ENCODE data around the gene MYH11. TPM values are rescaled to one million over a fixed set of nuclear protein-coding genes. Genes with fewer than 3 reads are reported as not detected.

Gene MYH11
- total and polyA plus RNA-seq, 8 donors: 47.3 to 208 (median 124) TPM

DNA sequence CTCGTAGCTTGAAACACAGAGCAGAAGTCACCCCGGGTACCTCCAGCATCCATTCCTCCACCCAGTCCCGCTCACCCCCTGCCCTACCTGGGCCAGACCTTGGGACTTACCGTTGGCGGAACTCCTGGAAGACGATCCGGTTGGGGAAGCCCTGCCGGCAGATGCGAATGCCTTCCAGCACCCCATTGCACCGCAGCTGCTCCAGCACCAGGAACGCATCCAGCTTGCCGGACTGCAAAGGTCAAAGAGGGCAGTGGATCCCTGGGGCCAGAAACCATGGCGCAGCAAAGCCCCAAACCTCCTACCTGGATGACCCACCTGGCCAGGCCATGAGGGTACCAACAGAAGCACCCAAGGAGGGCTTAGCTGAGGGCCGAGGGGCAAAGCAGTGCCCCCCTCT, 108.9 kb downstream of the MYH11 start:
- no peak overlapping the region for H3K4me3 ChIP-seq
- H3K4me1 ChIP-seq: no peaks in the 10 kb centered on the region
- DNase-seq (no peak), ATAC-seq (no peak)
- no peaks in the 10 kb centered on the region for H3K9me3 ChIP-seq
- TF ChIP-seq, protein P1, sequence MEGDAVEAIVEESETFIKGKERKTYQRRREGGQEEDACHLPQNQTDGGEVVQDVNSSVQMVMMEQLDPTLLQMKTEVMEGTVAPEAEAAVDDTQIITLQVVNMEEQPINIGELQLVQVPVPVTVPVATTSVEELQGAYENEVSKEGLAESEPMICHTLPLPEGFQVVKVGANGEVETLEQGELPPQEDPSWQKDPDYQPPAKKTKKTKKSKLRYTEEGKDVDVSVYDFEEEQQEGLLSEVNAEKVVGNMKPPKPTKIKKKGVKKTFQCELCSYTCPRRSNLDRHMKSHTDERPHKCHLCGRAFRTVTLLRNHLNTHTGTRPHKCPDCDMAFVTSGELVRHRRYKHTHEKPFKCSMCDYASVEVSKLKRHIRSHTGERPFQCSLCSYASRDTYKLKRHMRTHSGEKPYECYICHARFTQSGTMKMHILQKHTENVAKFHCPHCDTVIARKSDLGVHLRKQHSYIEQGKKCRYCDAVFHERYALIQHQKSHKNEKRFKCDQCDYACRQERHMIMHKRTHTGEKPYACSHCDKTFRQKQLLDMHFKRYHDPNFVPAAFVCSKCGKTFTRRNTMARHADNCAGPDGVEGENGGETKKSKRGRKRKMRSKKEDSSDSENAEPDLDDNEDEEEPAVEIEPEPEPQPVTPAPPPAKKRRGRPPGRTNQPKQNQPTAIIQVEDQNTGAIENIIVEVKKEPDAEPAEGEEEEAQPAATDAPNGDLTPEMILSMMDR (IDR thresholded peaks at IDR 0.05): no peak
- intact Hi-C loops (cut with DNase I): no loop called here
- peaks cover 0 to 8% of the 10 kb centered on the region in 2 donors for H3K36me3 ChIP-seq
- H3K27ac ChIP-seq: no peak overlapping the region
- H3K27me3 ChIP-seq: no peaks in the 10 kb centered on the region

DNA sequence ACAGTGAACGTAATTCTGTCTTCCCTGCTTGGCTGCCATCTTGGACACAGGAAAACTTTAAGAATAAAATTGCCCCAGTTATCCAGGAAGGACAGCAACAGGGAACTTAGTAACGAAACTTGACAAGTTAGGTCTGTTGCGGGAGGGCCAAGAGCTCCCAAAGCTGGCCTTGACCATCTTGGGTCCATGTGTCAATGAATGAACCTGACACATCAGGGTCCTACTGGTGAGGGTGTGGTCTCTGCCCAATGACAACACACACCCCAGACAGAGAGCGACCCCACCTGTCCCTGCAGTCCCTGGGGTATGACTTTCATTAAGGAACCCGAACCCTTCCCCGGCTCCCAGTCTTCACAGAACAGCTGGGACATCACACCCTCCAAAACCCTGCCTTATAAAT, 110.5 kb downstream of the MYH11 start:
- Histone ChIP-seq H3K9me3 (no peaks in the 10 kb centered on the region), H3K4me3 (no peak overlapping the region), H3K36me3 (peaks cover 0 to 15% of the 10 kb centered on the region in 2 donors), H3K27ac (no peak overlapping the region), H3K27me3 (no peaks in the 10 kb centered on the region), H3K4me1 (no peaks in the 10 kb centered on the region)
- no peak for DNase-seq
- ATAC-seq: no peak
- intact Hi-C loops (cut with DNase I): no loop called here
- TF ChIP-seq, protein P1 (IDR thresholded peaks at IDR 0.05): no peak

DNA sequence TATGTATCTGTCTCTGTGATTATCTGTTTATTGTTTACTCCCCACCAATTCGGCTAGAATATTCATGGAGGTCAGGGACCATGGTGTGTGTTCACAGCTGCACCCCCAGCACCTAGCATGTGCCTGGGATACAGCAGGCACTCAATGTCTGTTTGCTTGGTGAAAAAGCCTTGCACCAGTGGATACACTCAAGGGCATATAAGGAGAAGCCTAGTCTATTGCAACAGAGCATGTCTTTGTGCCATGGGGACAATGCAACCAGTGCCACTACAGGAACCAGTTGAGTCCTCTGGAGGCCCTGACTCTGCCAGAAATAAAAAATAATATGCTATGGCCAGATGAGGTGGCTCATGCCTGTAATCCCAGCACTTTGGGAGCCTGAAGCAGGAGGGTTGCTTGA, 113.2 kb downstream of the MYH11 start:
- DNase-seq: no peak
- ATAC-seq: no peak
- no peaks in the 10 kb centered on the region for H3K27me3 ChIP-seq
- intact Hi-C loops (cut with DNase I): no loop called here
- H3K9me3 ChIP-seq: peaks cover 0 to 2% of the 10 kb centered on the region in 2 donors
- no peak overlapping the region for H3K4me3 ChIP-seq
- no peak overlapping the region for H3K27ac ChIP-seq
- TF ChIP-seq, protein P1 (IDR thresholded peaks at IDR 0.05): no peak
- no peaks in the 10 kb centered on the region for H3K4me1 ChIP-seq
- H3K36me3 ChIP-seq: peaks cover 0 to 29% of the 10 kb centered on the region in 2 donors

DNA sequence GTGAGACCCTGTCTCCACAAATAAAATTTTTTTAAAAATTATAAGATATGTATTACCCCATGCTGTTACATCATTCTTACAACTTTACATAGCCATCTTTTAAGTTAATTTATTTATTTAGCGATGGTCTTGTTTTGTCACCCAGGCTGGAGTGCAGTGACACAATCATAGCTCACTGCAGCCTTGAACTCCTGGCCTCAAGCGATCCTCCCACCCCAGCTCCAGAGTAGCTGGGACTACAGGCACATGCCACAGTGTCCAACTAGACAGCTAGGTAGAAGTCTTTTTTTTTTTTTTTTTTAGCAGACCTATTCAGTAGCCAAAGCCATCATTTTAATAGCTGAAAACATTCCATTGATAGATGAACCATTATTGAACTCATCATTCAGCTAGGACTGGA, 114.1 kb downstream of the MYH11 start:
- peaks cover 0 to 30% of the 10 kb centered on the region in 2 donors for H3K36me3 ChIP-seq
- intact Hi-C loops (cut with DNase I): no loop called here
- TF ChIP-seq, protein P1 (IDR thresholded peaks at IDR 0.05): no peak
- no peaks in the 10 kb centered on the region for H3K27me3 ChIP-seq
- DNase-seq (no peak), ATAC-seq (no peak)
- no peak overlapping the region for H3K27ac ChIP-seq
- H3K4me3 ChIP-seq: no peak overlapping the region
- H3K9me3 ChIP-seq: peaks cover 0 to 2% of the 10 kb centered on the region in 2 donors
- H3K4me1 ChIP-seq: no peaks in the 10 kb centered on the region

DNA sequence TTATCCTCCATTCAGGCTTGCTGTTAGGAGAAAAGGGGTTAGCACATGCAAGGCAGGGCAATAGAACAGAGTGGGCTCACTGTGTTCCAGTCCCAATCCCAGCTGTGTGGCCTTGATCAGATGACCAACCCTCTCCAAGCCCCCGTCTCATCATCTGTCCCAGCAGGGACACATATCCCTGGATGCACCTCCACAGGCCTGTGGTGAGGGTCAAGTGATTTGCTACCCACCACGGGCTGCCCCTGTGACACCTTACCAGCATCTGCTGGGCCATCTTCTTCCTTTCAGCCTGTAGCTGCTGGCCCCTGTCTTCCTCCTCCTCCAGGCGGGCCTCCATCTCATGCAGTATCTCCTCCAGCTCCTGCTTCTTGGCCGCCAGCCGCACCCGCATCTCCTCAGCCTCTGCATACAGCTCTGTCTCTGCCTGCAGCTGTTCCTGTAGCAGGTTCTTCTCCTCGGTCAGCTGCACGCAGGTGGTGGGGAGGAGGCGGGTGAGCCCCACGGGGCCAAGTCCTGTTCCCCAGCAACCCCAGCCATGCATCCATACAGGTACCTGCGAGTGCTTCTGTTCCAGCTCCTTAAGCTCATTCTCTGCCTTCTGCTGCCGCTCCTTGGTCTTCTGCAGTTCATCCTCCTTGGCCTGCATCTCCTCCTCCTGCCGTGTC, 115.5 kb downstream of the MYH11 start:
- Histone ChIP-seq H3K9me3 (peaks cover 0 to 2% of the 10 kb centered on the region in 2 donors), H3K4me1 (no peaks in the 10 kb centered on the region), H3K27me3 (no peaks in the 10 kb centered on the region), H3K4me3 (no peak overlapping the region), H3K27ac (no peak overlapping the region), H3K36me3 (peaks cover 0 to 41% of the 10 kb centered on the region in 2 donors)
- TF ChIP-seq, protein P1 (IDR thresholded peaks at IDR 0.05): no peak
- intact Hi-C loops (cut with DNase I): no loop called here
- ATAC-seq (no peak), DNase-seq (no peak)
